ENCODE results near the gene TEN1.
A peak's percentile ranks its signal among the peaks of the same experiment; 100 is the strongest.
"Not testable (repeated sequence)": the region's sequence is repeated elsewhere in the genome, so short reads cannot be mapped to it uniquely, and the experiment has no call there.

Gene TEN1

GRCh38 chr17:75978938-75979704, at the start of gene TEN1, which contains the start of gene ACOX1:
TSS of gene TEN1 (plus strand) at chr17:75979240. CDS start at chr17:75986193, 6,953 bp downstream.
TSS of gene ACOX1 (minus strand) at chr17:75979166. CDS start at chr17:75979073, 93 bp downstream.
- DNase-seq, result peak; percentile 92

- DNase-seq, result no peak
Measured at GRCh38 chr17:75931062-75931461, 48.0 kb upstream of the TEN1 start.

- DNase-seq, result no peak
Measured at GRCh38 chr17:75932852-75933251, 46.2 kb upstream of the TEN1 start.

- DNase-seq, result no peak
Measured at GRCh38 chr17:75933808-75934207, 45.2 kb upstream of the TEN1 start.

GRCh38 chr17:75937652-75938051, 41.4 kb upstream of the TEN1 start:
- no peak for DNase-seq

- DNase-seq, result peak; percentile 92
Measured at GRCh38 chr17:75940727-75941441, 38.2 kb upstream of the TEN1 start, which contains the start of gene FBF1. TSS of gene FBF1 (minus strand) at chr17:75941042. CDS start at chr17:75938149, 2,893 bp downstream.

- no peak for DNase-seq
Measured at GRCh38 chr17:75941442-75941819, 37.6 kb upstream of the TEN1 start.

GRCh38 chr17:75942473-75942872, 36.6 kb upstream of the TEN1 start:
- DNase-seq, result no peak

GRCh38 chr17:75943491-75943890, 35.5 kb upstream of the TEN1 start:
- DNase-seq, result no peak

GRCh38 chr17:75945211-75945610, 33.8 kb upstream of the TEN1 start:
- DNase-seq, result no peak

GRCh38 chr17:75950421-75950820, 28.6 kb upstream of the TEN1 start:
- DNase-seq, result no peak

GRCh38 chr17:75950855-75951554, 28.0 kb upstream of the TEN1 start:
- no peak for DNase-seq

- DNase-seq, result no peak
Measured at GRCh38 chr17:75959051-75959838, 19.8 kb upstream of the TEN1 start.

GRCh38 chr17:75959839-75960511, 19.1 kb upstream of the TEN1 start:
- DNase-seq, result no peak

- DNase-seq, result no peak
Measured at GRCh38 chr17:75965468-75965867, 13.6 kb upstream of the TEN1 start.

GRCh38 chr17:75969044-75969443, 10.0 kb upstream of the TEN1 start:
- not testable (repeated sequence) for DNase-seq

- no peak for DNase-seq
Measured at GRCh38 chr17:75970011-75970523, 9.0 kb upstream of the TEN1 start.

- DNase-seq, result no peak
Measured at GRCh38 chr17:75970626-75971025, 8.4 kb upstream of the TEN1 start.

- not testable (repeated sequence) for DNase-seq
Measured at GRCh38 chr17:75975187-75975586, 3.9 kb upstream of the TEN1 start.

- DNase-seq, result no peak
Measured at GRCh38 chr17:75975757-75976174, 3.3 kb upstream of the TEN1 start.

GRCh38 chr17:75976175-75976848, 2.7 kb upstream of the TEN1 start:
- DNase-seq, result no peak
